ENCODE results near the gene C1orf52. TPM values are rescaled to one million over a fixed set of nuclear protein-coding genes. Genes with fewer than 3 reads are reported as not detected.
A peak's percentile ranks its signal among the peaks of the same experiment; 100 is the strongest.

The C1orf52 gene
- total and polyA plus RNA-seq, 9 of the 15 experiments (the other 6 are each of a cell fraction or from before 2014, with no cell fraction given) = 17.0 to 38.5 (median 33.0) TPM

GRCh38 chr1:85201340-85202091 is 57.9 kb downstream of the C1orf52 start (continued):
- TF ChIP-seq KLF13 (tag; IDR thresholded peaks at IDR 0.05; ENCODE audit: borderline replicate concordance, low read depth) = no peak
- TF ChIP-seq, protein P1, sequence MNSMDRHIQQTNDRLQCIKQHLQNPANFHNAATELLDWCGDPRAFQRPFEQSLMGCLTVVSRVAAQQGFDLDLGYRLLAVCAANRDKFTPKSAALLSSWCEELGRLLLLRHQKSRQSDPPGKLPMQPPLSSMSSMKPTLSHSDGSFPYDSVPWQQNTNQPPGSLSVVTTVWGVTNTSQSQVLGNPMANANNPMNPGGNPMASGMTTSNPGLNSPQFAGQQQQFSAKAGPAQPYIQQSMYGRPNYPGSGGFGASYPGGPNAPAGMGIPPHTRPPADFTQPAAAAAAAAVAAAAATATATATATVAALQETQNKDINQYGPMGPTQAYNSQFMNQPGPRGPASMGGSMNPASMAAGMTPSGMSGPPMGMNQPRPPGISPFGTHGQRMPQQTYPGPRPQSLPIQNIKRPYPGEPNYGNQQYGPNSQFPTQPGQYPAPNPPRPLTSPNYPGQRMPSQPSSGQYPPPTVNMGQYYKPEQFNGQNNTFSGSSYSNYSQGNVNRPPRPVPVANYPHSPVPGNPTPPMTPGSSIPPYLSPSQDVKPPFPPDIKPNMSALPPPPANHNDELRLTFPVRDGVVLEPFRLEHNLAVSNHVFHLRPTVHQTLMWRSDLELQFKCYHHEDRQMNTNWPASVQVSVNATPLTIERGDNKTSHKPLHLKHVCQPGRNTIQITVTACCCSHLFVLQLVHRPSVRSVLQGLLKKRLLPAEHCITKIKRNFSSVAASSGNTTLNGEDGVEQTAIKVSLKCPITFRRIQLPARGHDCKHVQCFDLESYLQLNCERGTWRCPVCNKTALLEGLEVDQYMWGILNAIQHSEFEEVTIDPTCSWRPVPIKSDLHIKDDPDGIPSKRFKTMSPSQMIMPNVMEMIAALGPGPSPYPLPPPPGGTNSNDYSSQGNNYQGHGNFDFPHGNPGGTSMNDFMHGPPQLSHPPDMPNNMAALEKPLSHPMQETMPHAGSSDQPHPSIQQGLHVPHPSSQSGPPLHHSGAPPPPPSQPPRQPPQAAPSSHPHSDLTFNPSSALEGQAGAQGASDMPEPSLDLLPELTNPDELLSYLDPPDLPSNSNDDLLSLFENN (IDR thresholded peaks at IDR 0.05; ENCODE audit: low read depth in 2 of 2, low read length in 2 of 2) = no peak; a peak in 1 of 4 replicates
- TF ChIP-seq ZC3H4 (CRISPR knock-in tag; IDR thresholded peaks at IDR 0.05; ENCODE audit: borderline replicate concordance) = peak; percentile 88
- TF ChIP-seq ZNF639 (CRISPR knock-in tag; conservative IDR thresholded peaks at IDR 0.05 in 1 of 2, IDR thresholded peaks at IDR 0.05 in 1 of 2) = peak in 1 of 2 experiments; percentile 13; a peak in 1 of 4 replicates
- no peak; the same call in 1 of the 2 replicates for TF ChIP-seq AFF4 (CRISPR knock-in tag; IDR thresholded peaks at IDR 0.05)
- 0 out of 2 replicates have a peak, but pooled peaks have one; percentile 57 for TF ChIP-seq ZNF165 (CRISPR knock-in tag; IDR thresholded peaks at IDR 0.05; ENCODE audit: borderline replicate concordance)
- no peak for TF ChIP-seq ZNF324 (CRISPR knock-in tag; IDR thresholded peaks at IDR 0.05)
- TF ChIP-seq, protein P2, sequence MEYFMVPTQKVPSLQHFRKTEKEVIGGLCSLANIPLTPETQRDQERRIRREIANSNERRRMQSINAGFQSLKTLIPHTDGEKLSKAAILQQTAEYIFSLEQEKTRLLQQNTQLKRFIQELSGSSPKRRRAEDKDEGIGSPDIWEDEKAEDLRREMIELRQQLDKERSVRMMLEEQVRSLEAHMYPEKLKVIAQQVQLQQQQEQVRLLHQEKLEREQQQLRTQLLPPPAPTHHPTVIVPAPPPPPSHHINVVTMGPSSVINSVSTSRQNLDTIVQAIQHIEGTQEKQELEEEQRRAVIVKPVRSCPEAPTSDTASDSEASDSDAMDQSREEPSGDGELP (CRISPR knock-in tag; IDR thresholded peaks at IDR 0.05; ENCODE audit: borderline replicate concordance) = peak; percentile 53
- TF ChIP-seq ZNF175 (CRISPR knock-in tag; IDR thresholded peaks at IDR 0.05; ENCODE audit: low read depth) = no peak
- TF ChIP-seq CHAMP1 (IDR thresholded peaks at IDR 0.05) = no peak
- no peak for TF ChIP-seq ARHGAP35 (IDR thresholded peaks at IDR 0.05; ENCODE audit: partially characterized antibody)
